CD14-positive monocyte (primary cell): ENCODE results near the gene KLHL25. TPM values are rescaled to one million over a fixed set of nuclear protein-coding genes. Genes with fewer than 3 reads are reported as not detected.

Source experiments
- DNase-seq, 3 donors: peaks; one replicate each; pipeline ENCODE4 v3.0.0-alpha.2; 2011 to 2022
- H2AFZ ChIP-seq: 2 replicates; pipeline ENCODE4 v1.6.0; 2012; ENCODE audit warnings: mild to moderate bottlenecking, low read depth, low read length, inconsistent platforms; ENCODE audit not compliant: insufficient read depth, poor library complexity, severe bottlenecking
- H3K27ac ChIP-seq, 2 donors: 1 replicate in 1 of 2; 2 replicates in 1 of 2; pipeline ENCODE4 v1.5.1; 2012 to 2013; ENCODE audit warnings: low read length in 2 of 2, control low read depth in 1 of 2, inconsistent platforms in 1 of 2, low read depth in 1 of 2, mild to moderate bottlenecking in 1 of 2
- H3K27me3 ChIP-seq, 2 donors: one replicate each; pipeline versions ENCODE4 v1.6.0 to v1.6.1; 2011 to 2013; ENCODE audit warnings: low read length in 2 of 2; ENCODE audit not compliant: control insufficient read depth in 2 of 2, insufficient read depth in 2 of 2
- H3K36me3 ChIP-seq, 2 donors: replicated peaks in 1 of 2; 1 replicate in 1 of 2; 2 replicates in 1 of 2; pipeline versions ENCODE4 v1.5.1 to v1.6.1; 2012 to 2013; ENCODE audit warnings: low read length in 2 of 2, control low read depth in 1 of 2, inconsistent platforms in 1 of 2, mild to moderate bottlenecking in 1 of 2; ENCODE audit not compliant: insufficient read depth in 2 of 2, control insufficient read depth in 1 of 2
- H3K4me1 ChIP-seq, 2 donors: 1 replicate in 1 of 2; 2 replicates in 1 of 2; pipeline versions ENCODE4 v1.5.1 to v1.6.1; 2012 to 2013; ENCODE audit warnings: low read length in 2 of 2, control low read depth in 1 of 2, inconsistent platforms in 1 of 2, mild to moderate bottlenecking in 1 of 2, moderate library complexity in 1 of 2; ENCODE audit not compliant: insufficient read depth in 2 of 2, control insufficient read depth in 1 of 2
- H3K4me2 ChIP-seq: replicated peaks from 2 replicates; pipeline ENCODE3; 2012; ENCODE audit warnings: low read length, moderate library complexity, mild to moderate bottlenecking; ENCODE audit not compliant: poor library complexity, severe bottlenecking; ENCODE audit errors: extremely low read depth
- H3K4me3 ChIP-seq, 3 experiments: fragments of 200-600 bp in 1 of 3; sonication (generic) in 1 of 3; replicated peaks in 1 of 3; 1 replicate in 2 of 3; 2 replicates in 1 of 3; pipeline ENCODE4 v1.5.1; 2011 to 2013; ENCODE audit warnings: low read length in 3 of 3, mild to moderate bottlenecking in 3 of 3, control low read depth in 2 of 3, low read depth in 2 of 3, inconsistent platforms in 1 of 3, moderate library complexity in 1 of 3
- H3K79me2 ChIP-seq: 2 replicates; pipeline ENCODE4 v1.6.0; 2012; ENCODE audit warnings: mild to moderate bottlenecking, control low read depth, inconsistent platforms, low read length, moderate library complexity; ENCODE audit not compliant: insufficient read depth
- H3K9ac ChIP-seq: 2 replicates; pipeline ENCODE4 v1.6.0; 2017; ENCODE audit warnings: low read length, mild to moderate bottlenecking; ENCODE audit not compliant: insufficient read depth, poor library complexity, severe bottlenecking
- H3K9me3 ChIP-seq, 2 donors: replicated peaks in 1 of 2; 1 replicate in 1 of 2; 2 replicates in 1 of 2; pipeline versions ENCODE4 v1.5.1 to v1.6.1; 2012 to 2013; ENCODE audit warnings: low read length in 2 of 2, control low read depth in 1 of 2; ENCODE audit not compliant: control insufficient read depth in 1 of 2, insufficient read depth in 1 of 2
- H4K20me1 ChIP-seq: 2 replicates; pipeline ENCODE4 v1.6.0; 2012; ENCODE audit warnings: mild to moderate bottlenecking, low read length, control low read depth, moderate library complexity; ENCODE audit not compliant: insufficient read depth
- H3K27ac Mint-ChIP-seq, 7 donors: one replicate each; pipeline ENCODE4 v1.8.0; 2020; ENCODE audit warnings: mild to moderate bottlenecking in 7 of 7, mixed read lengths in 7 of 7, moderate library complexity in 6 of 7, inconsistent platforms in 2 of 7
- H3K27me3 Mint-ChIP-seq, 3 donors: one replicate each; pipeline ENCODE4 v1.8.0; 2021 to 2022; ENCODE audit warnings: low read depth in 3 of 3, mild to moderate bottlenecking in 3 of 3, mixed read lengths in 3 of 3, moderate library complexity in 3 of 3, inconsistent platforms in 1 of 3
- H3K36me3 Mint-ChIP-seq, 2 donors: one replicate each; pipeline ENCODE4 v1.8.0; 2020; ENCODE audit warnings: mixed read lengths in 2 of 2, inconsistent platforms in 1 of 2, mild to moderate bottlenecking in 1 of 2
- H3K4me1 Mint-ChIP-seq: one replicate; pipeline ENCODE4 v1.8.0; 2020; ENCODE audit warnings: mild to moderate bottlenecking, mixed read lengths
- H3K4me3 Mint-ChIP-seq, 2 donors: one replicate each; pipeline ENCODE4 v1.8.0; 2020; ENCODE audit warnings: mild to moderate bottlenecking in 2 of 2, mixed read lengths in 2 of 2, moderate library complexity in 1 of 2
- H3K9me3 Mint-ChIP-seq, 7 donors: one replicate each; pipeline ENCODE4 v1.8.0; 2020 to 2022; ENCODE audit warnings: mixed read lengths in 7 of 7, mild to moderate bottlenecking in 6 of 7, moderate library complexity in 6 of 7, inconsistent platforms in 2 of 7
- WGBS: methylation state at CpG from one replicate; pipeline ENCODE4 v1.1.5; 2013; ENCODE audit warnings: missing lambda C conversion rate; ENCODE audit not compliant: insufficient coverage; 5-methylcytosine and 5-hydroxymethylcytosine counted together
- intact Hi-C, 2 donors: fragments of 100-400 bp; cut with micrococcal nuclease; formaldehyde crosslinking; loops; one replicate each; pipeline versions ENCODE4 v1.15.0 to v1.15.1; 2023
- polyA minus RNA-seq: library from RNA; depleted of rRNA, polyadenylated mRNA; stranded (reverse); fragments of >200 nt; gene quantifications from 2 replicates; pipeline ENCODE4 v1.2.3, GENCODE V29; 2012
- polyA plus RNA-seq, 3 donors: library from polyadenylated mRNA; depleted of rRNA in 1 of 3; unstranded in 2 of 3; stranded (reverse) in 1 of 3; fragments of 300-500 nt in 2 of 3; fragments of >200 nt in 1 of 3; fragmentation: Illumina TruSeq in 2 of 3; gene quantifications; 1 replicate in 2 of 3; 2 replicates in 1 of 3; pipeline ENCODE4 v1.2.3, GENCODE V29; 2012 to 2021
- total RNA-seq, 12 experiments: library from RNA in 1 of 12; stranded (reverse) in 1 of 12; fragments of 120-200 nt in 1 of 12; gene quantifications; one replicate each; pipeline ENCODE4 v1.2.4 and lab custom pipeline; 2013 to 2026; ENCODE audit warnings: mixed read lengths in 6 of 12, inconsistent platforms in 1 of 12
- TF ChIP-seq, protein P1 (sequence below): fragments of 200-600 bp; IDR thresholded peaks from one replicate; pipeline ENCODE4 v1.8.0; 2022; ENCODE audit warnings: antibody characterized with exemption, mild to moderate bottlenecking

Gene KLHL25, protein sequence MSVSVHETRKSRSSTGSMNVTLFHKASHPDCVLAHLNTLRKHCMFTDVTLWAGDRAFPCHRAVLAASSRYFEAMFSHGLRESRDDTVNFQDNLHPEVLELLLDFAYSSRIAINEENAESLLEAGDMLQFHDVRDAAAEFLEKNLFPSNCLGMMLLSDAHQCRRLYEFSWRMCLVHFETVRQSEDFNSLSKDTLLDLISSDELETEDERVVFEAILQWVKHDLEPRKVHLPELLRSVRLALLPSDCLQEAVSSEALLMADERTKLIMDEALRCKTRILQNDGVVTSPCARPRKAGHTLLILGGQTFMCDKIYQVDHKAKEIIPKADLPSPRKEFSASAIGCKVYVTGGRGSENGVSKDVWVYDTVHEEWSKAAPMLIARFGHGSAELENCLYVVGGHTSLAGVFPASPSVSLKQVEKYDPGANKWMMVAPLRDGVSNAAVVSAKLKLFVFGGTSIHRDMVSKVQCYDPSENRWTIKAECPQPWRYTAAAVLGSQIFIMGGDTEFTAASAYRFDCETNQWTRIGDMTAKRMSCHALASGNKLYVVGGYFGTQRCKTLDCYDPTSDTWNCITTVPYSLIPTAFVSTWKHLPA
- total RNA-seq (2013): 0.46 TPM
- under 1 TPM; 0.27 to 0.60 (median 0.40) TPM for polyA plus RNA-seq
- polyA minus RNA-seq: 0.40 and 1.2 TPM in 2 replicates
- 1.4 to 7.1 (median 3.4) reads per million in 11 experiments for total RNA-seq (lab: John Stamatoyannopoulos, UW)

DNA sequence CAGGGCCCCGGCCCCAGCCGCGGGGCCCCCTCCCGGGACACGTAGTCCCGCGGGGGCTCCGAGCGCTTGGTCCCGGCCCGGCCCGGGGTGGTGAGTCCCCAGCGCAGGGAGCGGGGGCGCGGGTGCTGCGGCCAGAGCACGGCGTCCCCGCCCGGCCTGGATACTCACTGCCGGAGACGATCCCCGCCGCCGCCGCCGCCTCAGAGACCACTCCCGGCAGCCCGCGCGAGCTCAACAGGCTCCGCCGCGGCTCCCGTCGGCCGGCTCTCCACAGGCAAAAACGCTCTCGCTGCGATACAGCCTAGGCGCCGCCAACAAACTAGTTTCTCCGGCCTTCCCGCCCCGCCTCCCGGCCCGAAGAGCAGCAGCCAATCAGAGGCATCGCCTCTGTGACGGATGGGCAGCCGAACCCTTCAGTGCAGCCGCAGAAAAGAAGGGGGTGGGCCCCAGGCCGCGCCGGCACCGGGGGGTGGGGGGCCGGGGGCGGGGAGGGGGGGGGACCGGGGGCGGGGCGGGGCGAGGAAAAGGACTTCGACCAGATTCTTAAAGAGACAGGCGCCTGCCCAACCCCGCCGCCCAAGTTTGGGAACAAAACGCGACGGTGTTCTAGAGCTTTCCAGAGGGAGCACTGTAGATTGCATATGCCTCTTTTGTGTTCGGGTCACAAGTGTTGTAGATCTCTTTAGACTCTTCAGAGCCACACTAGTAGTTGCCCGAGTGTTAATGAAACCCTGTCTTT lies at the start of gene KLHL25:
Gene KLHL25 (minus strand): TSS at position 328 of the 739 bp plus-strand sequence. CDS start 25,115 bp downstream, outside the sequence.
- WGBS: under 1% methylated on average over 59 of the region's 71 CpGs
- H3K27ac ChIP-seq: no peak within 1 kb of the TSS
- peaks cover 13 to 20% of the 10 kb centered on the region in 2 donors for H3K4me1 ChIP-seq
- peak within 1 kb of the TSS; percentile 73 for H3K9ac ChIP-seq
- intact Hi-C loops: loop anchor here in 1 of 2 donors (5.0 kb wide), 1 partner anchor 33 kb away; no protein-coding TSS in a partner anchor
- H2AFZ ChIP-seq: peak within 1 kb of the TSS; percentile 96
- TF ChIP-seq, protein P1, sequence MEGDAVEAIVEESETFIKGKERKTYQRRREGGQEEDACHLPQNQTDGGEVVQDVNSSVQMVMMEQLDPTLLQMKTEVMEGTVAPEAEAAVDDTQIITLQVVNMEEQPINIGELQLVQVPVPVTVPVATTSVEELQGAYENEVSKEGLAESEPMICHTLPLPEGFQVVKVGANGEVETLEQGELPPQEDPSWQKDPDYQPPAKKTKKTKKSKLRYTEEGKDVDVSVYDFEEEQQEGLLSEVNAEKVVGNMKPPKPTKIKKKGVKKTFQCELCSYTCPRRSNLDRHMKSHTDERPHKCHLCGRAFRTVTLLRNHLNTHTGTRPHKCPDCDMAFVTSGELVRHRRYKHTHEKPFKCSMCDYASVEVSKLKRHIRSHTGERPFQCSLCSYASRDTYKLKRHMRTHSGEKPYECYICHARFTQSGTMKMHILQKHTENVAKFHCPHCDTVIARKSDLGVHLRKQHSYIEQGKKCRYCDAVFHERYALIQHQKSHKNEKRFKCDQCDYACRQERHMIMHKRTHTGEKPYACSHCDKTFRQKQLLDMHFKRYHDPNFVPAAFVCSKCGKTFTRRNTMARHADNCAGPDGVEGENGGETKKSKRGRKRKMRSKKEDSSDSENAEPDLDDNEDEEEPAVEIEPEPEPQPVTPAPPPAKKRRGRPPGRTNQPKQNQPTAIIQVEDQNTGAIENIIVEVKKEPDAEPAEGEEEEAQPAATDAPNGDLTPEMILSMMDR: no peak
- H3K79me2 ChIP-seq: no peaks in the 10 kb centered on the region
- H3K4me2 ChIP-seq: peak within 1 kb of the TSS; percentile 98
- DNase-seq: peak; percentile 88 to 92 (median 92)
- peak within 1 kb of the TSS; percentile 47 to 87 (median 55) for H3K4me3 ChIP-seq
- H3K9me3 Mint-ChIP-seq: peaks cover 0 to 12% (median 0%) of the 10 kb centered on the region in 7 donors
- H3K36me3 ChIP-seq: no peaks in the 10 kb centered on the region
- H3K36me3 Mint-ChIP-seq: no peaks in the 10 kb centered on the region
- no peaks in the 10 kb centered on the region for H4K20me1 ChIP-seq
- H3K4me1 Mint-ChIP-seq: peaks cover 21% of the 10 kb centered on the region
- H3K4me3 Mint-ChIP-seq: peak within 1 kb of the TSS; percentile 82 to 94
- peaks cover 8 to 23% of the 10 kb centered on the region in 2 donors for H3K27me3 ChIP-seq
- peak within 1 kb of the TSS in 4 of 7 donors; percentile 19 to 75 (median 40) for H3K27ac Mint-ChIP-seq
- peaks cover 0 to 4% of the 10 kb centered on the region in 2 donors for H3K9me3 ChIP-seq
- H3K27me3 Mint-ChIP-seq: peaks cover 32 to 45% (median 37%) of the 10 kb centered on the region in 3 donors

DNA sequence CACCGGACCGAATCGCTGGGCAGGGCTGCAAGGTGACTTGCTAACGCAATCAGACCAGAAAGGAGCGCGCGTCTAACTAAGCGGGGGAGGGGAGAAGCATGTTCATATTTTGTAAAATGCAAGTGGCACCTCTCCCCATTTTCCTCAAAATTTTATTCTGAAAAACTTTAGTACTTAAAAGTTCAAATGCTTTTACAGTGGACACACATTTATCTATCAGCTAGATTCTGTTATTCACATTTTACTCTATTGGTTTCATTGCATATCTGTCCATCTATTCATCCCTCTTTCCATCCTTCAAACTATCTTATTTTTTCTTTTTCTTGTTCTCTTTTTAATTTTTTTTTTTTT lies 46.1 kb upstream of the KLHL25 start:
- Histone ChIP-seq H3K4me2 (peak overlapping the region; percentile 74), H2AFZ (peak overlapping the region; percentile 76), H3K27me3 (no peaks in the 10 kb centered on the region), H3K27ac (no peak overlapping the region), H3K79me2 (no peaks in the 10 kb centered on the region), H3K9ac (no peak overlapping the region), H3K9me3 (no peaks in the 10 kb centered on the region), H3K36me3 (no peaks in the 10 kb centered on the region), H4K20me1 (no peaks in the 10 kb centered on the region), H3K4me3 (peak overlapping the region in 1 of 3 experiments; percentile 66), H3K4me1 (peaks cover 12 to 13% of the 10 kb centered on the region in 2 donors)
- 0% methylated on average over 3 of the region's 8 CpGs for WGBS
- intact Hi-C loops: loop anchor here in 1 of 2 donors (2.0 kb wide), 1 partner anchor 110 kb away; no protein-coding TSS in a partner anchor
- peak overlapping the region in 1 of 2 donors; percentile 85 for H3K4me3 Mint-ChIP-seq
- no peaks in the 10 kb centered on the region for H3K9me3 Mint-ChIP-seq
- DNase-seq: no peak
- peaks cover 10 to 21% (median 16%) of the 10 kb centered on the region in 3 donors for H3K27me3 Mint-ChIP-seq
- no peaks in the 10 kb centered on the region for H3K36me3 Mint-ChIP-seq
- H3K27ac Mint-ChIP-seq: no peak overlapping the region
- TF ChIP-seq, protein P1: peak; percentile 45
- peaks cover 13% of the 10 kb centered on the region for H3K4me1 Mint-ChIP-seq
